HG03139 (cell line): ENCODE measurements around the gene CHRDL2.

Experiments
- ATAC-seq: cut with Tn5 transposase; IDR thresholded peaks from one replicate; pipeline ENCODE4 v1.9.1; 2021; ENCODE audit not compliant: unreplicated experiment

The CHRDL2 gene

GRCh38 chr11:74687237-74688023, 43.8 kb downstream of the CHRDL2 start:
- ATAC-seq = no peak

- no peak for ATAC-seq
These were observed 44.4 kb downstream of the CHRDL2 start for GRCh38 chr11:74686792-74687191.

- no peak for ATAC-seq
These were observed 45.3 kb downstream of the CHRDL2 start for GRCh38 chr11:74685905-74686304.

- no peak for ATAC-seq
These were observed 45.9 kb downstream of the CHRDL2 start for GRCh38 chr11:74685338-74685737.

GRCh38 chr11:74684661-74685060, 46.6 kb downstream of the CHRDL2 start:
- no peak for ATAC-seq

- ATAC-seq = no peak
These were observed 47.2 kb downstream of the CHRDL2 start for GRCh38 chr11:74683941-74684481.

- ATAC-seq = no peak
These were observed 47.9 kb downstream of the CHRDL2 start for GRCh38 chr11:74683279-74683871.

GRCh38 chr11:74682731-74683278, 48.4 kb downstream of the CHRDL2 start:
- ATAC-seq = no peak

GRCh38 chr11:74681686-74682651, 49.3 kb downstream of the CHRDL2 start:
- no peak for ATAC-seq

GRCh38 chr11:74680703-74681531, 50.3 kb downstream of the CHRDL2 start:
- no peak for ATAC-seq

- no peak for ATAC-seq
These were observed 51.1 kb downstream of the CHRDL2 start for GRCh38 chr11:74680035-74680671.

GRCh38 chr11:74679513-74679865, 51.7 kb downstream of the CHRDL2 start:
- no peak for ATAC-seq

GRCh38 chr11:74678591-74679512, 52.4 kb downstream of the CHRDL2 start:
- ATAC-seq = no peak

- no peak for ATAC-seq
These were observed 53.2 kb downstream of the CHRDL2 start for GRCh38 chr11:74678041-74678440.

- ATAC-seq = no peak
These were observed 54.1 kb downstream of the CHRDL2 start for GRCh38 chr11:74677131-74677530.

- ATAC-seq = no peak
These were observed 54.6 kb downstream of the CHRDL2 start for GRCh38 chr11:74676596-74676995.

- ATAC-seq = no peak
These were observed 55.5 kb downstream of the CHRDL2 start for GRCh38 chr11:74675761-74676160.

- ATAC-seq = no peak
These were observed 57.4 kb downstream of the CHRDL2 start for GRCh38 chr11:74673693-74674360.
